Body of pancreas (tissue), 4 donors: ENCODE data around the gene SDC1. TPM values are rescaled to one million over a fixed set of nuclear protein-coding genes. Genes with fewer than 3 reads are reported as not detected.

ENCODE experiments used
- ATAC-seq: fragments of 150-250 bp; one replicate; pipeline ENCODE4 v1.9.1; 2016
- DNase-seq, 4 donors: peaks; one replicate each; pipeline ENCODE4 v3.0.0-alpha.2; 2019
- H3K27ac ChIP-seq, 4 donors: fragments of 200-600 bp; sonication (generic); 1 replicate in 3 of 4; 2 replicates in 1 of 4; pipeline versions ENCODE4 v1.5.1 to v1.6.1; 2016 to 2019; ENCODE audit warnings: mild to moderate bottlenecking in 1 of 4, mixed read lengths in 1 of 4, moderate library complexity in 1 of 4
- H3K27me3 ChIP-seq, 2 donors: fragments of 200-600 bp; sonication (generic); one replicate each; pipeline ENCODE4 v1.6.0; 2016; ENCODE audit warnings: mild to moderate bottlenecking in 1 of 2
- H3K36me3 ChIP-seq, 2 donors: fragments of 200-600 bp; sonication (generic); replicated peaks in 1 of 2; 2 replicates each; pipeline ENCODE4 v1.5.1; 2016; ENCODE audit warnings: low read depth in 2 of 2; ENCODE audit not compliant: insufficient read depth in 1 of 2
- H3K4me1 ChIP-seq: fragments of 200-600 bp; sonication (generic); one replicate; pipeline ENCODE4 v1.6.0; 2016
- H3K4me3 ChIP-seq, 2 donors: fragments of 200-600 bp; sonication (generic); 1 replicate in 1 of 2; 2 replicates in 1 of 2; pipeline ENCODE4 v1.5.1; 2016 to 2019
- H3K9me3 ChIP-seq, 3 donors: fragments of 200-600 bp; sonication (generic); 1 replicate in 2 of 3; 2 replicates in 1 of 3; pipeline ENCODE4 v1.5.1; 2016
- CTCF ChIP-seq, 7 experiments: fragments of 450-650 bp in 4 of 7; fragments of 200-600 bp in 3 of 7; sonication (generic) in 3 of 7; IDR thresholded peaks; one replicate each; pipeline ENCODE4 v1.5.1; 2016 to 2019; ENCODE audit warnings: antibody characterized with exemption in 7 of 7
- POLR2A ChIP-seq, 3 donors: fragments of 450-650 bp; IDR thresholded peaks; one replicate each; pipeline ENCODE4 v1.6.1; 2016; ENCODE audit warnings: antibody characterized with exemption in 3 of 3, mild to moderate bottlenecking in 2 of 3
- WGBS, 2 donors: methylation state at CpG; one replicate each; pipeline ENCODE4 v1.1.5; 2017; 5-methylcytosine and 5-hydroxymethylcytosine counted together
- intact Hi-C: fragments of 100-400 bp; cut with DNase I; formaldehyde crosslinking; loops from one replicate; pipeline ENCODE4 v1.15.1; 2023
- total RNA-seq, 2 donors: library from RNA; depleted of rRNA; stranded (reverse); fragments of >200 nt; gene quantifications; one replicate each; pipeline ENCODE4 v1.1.0, GENCODE V29; 2016

SDC1 gene
- total RNA-seq, 2 donors from 2014 or later, result 24.7 to 53.2 TPM

GRCh38 chr2:20165677-20166509 is 59.0 kb downstream of the SDC1 start:
- H3K27me3 ChIP-seq, result no peaks in the 10 kb centered on the region
- H3K9me3 ChIP-seq, result no peaks in the 10 kb centered on the region
- H3K4me3 ChIP-seq, result no peak overlapping the region
- no peaks in the 10 kb centered on the region for H3K36me3 ChIP-seq
- no peaks in the 10 kb centered on the region for H3K4me1 ChIP-seq
- DNase-seq (no peak), ATAC-seq (no peak)
- TF ChIP-seq POLR2A (IDR thresholded peaks at IDR 0.05), result no peak
- no peak for TF ChIP-seq CTCF (IDR thresholded peaks at IDR 0.05)
- intact Hi-C loops, result no loop called here
- 70 to 71% methylated on average over 9 of the region's 9 CpGs for WGBS, 2 donors
- no peak overlapping the region for H3K27ac ChIP-seq

- TF ChIP-seq POLR2A (IDR thresholded peaks at IDR 0.05) (no peak), CTCF (IDR thresholded peaks at IDR 0.05) (no peak)
- no peaks in the 10 kb centered on the region for H3K4me1 ChIP-seq
- no peaks in the 10 kb centered on the region for H3K36me3 ChIP-seq
- no peaks in the 10 kb centered on the region for H3K27me3 ChIP-seq
- DNase-seq, result peak in 1 of 4 donors; percentile 2
- no peaks in the 10 kb centered on the region for H3K9me3 ChIP-seq
- 83 to 93% methylated on average over 3 of the region's 3 CpGs for WGBS, 2 donors
- no peak overlapping the region for H3K27ac ChIP-seq
- intact Hi-C loops, result no loop called here
- H3K4me3 ChIP-seq, result no peak overlapping the region
- no peak for ATAC-seq
Measured at GRCh38 chr2:20164734-20165478, 60.0 kb downstream of the SDC1 start.

- Histone ChIP-seq H3K9me3 (no peaks in the 10 kb centered on the region), H3K4me3 (no peak overlapping the region), H3K27ac (no peak overlapping the region), H3K36me3 (no peaks in the 10 kb centered on the region), H3K27me3 (no peaks in the 10 kb centered on the region), H3K4me1 (no peaks in the 10 kb centered on the region)
- DNase-seq (peak in 1 of 4 donors; percentile 5), ATAC-seq (no peak)
- intact Hi-C loops, result no loop called here
- TF ChIP-seq POLR2A (IDR thresholded peaks at IDR 0.05) (no peak), CTCF (IDR thresholded peaks at IDR 0.05) (no peak)
- 67 to 68% methylated on average over 5 to 10 of the region's 10 CpGs for WGBS, 2 donors
Measured at GRCh38 chr2:20164061-20164733, 60.7 kb downstream of the SDC1 start.

GRCh38 chr2:20159411-20160070 is 65.4 kb downstream of the SDC1 start:
- no peak overlapping the region for H3K27ac ChIP-seq
- no peak overlapping the region for H3K4me3 ChIP-seq
- no peaks in the 10 kb centered on the region for H3K27me3 ChIP-seq
- intact Hi-C loops, result no loop called here
- no peaks in the 10 kb centered on the region for H3K9me3 ChIP-seq
- no peak for ATAC-seq
- 81 to 82% methylated on average over 2 of the region's 2 CpGs for WGBS, 2 donors
- DNase-seq, result no peak
- peaks cover 10% of the 10 kb centered on the region for H3K4me1 ChIP-seq
- TF ChIP-seq CTCF (IDR thresholded peaks at IDR 0.05) (no peak), POLR2A (IDR thresholded peaks at IDR 0.05) (no peak)
- no peaks in the 10 kb centered on the region for H3K36me3 ChIP-seq
